Tibial artery (tissue), 4 donors: Measurements from ENCODE around the gene KIRREL3.

Source experiments
- DNase-seq, 2 donors: peaks; one replicate each; pipeline ENCODE4 v3.0.0-alpha.2; 2019
- H3K27ac ChIP-seq, 2 donors: fragments of 200-600 bp; sonication (generic) in 1 of 2; 1 replicate in 1 of 2; 2 replicates in 1 of 2; pipeline ENCODE4 v1.5.1; 2018 to 2019; ENCODE audit warnings: mild to moderate bottlenecking in 1 of 2
- H3K27me3 ChIP-seq, 2 donors: fragments of 200-600 bp; sonication (generic) in 1 of 2; one replicate each; pipeline versions ENCODE4 v1.5.1 to v1.6.0; 2016 to 2019
- H3K36me3 ChIP-seq, 3 donors: fragments of 200-600 bp; sonication (generic) in 2 of 3; one replicate each; pipeline ENCODE4 v1.5.1; 2016 to 2019; ENCODE audit warnings: mild to moderate bottlenecking in 2 of 3
- H3K4me1 ChIP-seq, 4 donors: fragments of 200-600 bp; sonication (generic) in 2 of 4; 1 replicate in 3 of 4; 2 replicates in 1 of 4; pipeline ENCODE4 v1.5.1; 2016 to 2019
- H3K4me3 ChIP-seq, 2 donors: fragments of 200-600 bp; sonication (generic) in 1 of 2; 1 replicate in 1 of 2; 2 replicates in 1 of 2; pipeline ENCODE4 v1.5.1; 2018 to 2019; ENCODE audit warnings: mild to moderate bottlenecking in 2 of 2
- H3K9me3 ChIP-seq, 3 donors: fragments of 200-600 bp; sonication (generic) in 1 of 3; one replicate each; pipeline ENCODE4 v1.5.1; 2016 to 2019
- intact Hi-C: fragments of 100-400 bp; cut with DNase I; formaldehyde crosslinking; loops from one replicate; pipeline ENCODE4 v1.15.0; 2023; ENCODE audit warnings: low total_unique reads
- TF ChIP-seq, protein P1 (sequence below), 2 experiments: fragments of 200-600 bp in 1 of 2; fragments of 450-650 bp in 1 of 2; IDR thresholded peaks; one replicate each; pipeline ENCODE4 v1.5.1; 2017 to 2019; ENCODE audit warnings: antibody characterized with exemption in 2 of 2, mild to moderate bottlenecking in 1 of 2, moderate library complexity in 1 of 2

Gene KIRREL3

DNA sequence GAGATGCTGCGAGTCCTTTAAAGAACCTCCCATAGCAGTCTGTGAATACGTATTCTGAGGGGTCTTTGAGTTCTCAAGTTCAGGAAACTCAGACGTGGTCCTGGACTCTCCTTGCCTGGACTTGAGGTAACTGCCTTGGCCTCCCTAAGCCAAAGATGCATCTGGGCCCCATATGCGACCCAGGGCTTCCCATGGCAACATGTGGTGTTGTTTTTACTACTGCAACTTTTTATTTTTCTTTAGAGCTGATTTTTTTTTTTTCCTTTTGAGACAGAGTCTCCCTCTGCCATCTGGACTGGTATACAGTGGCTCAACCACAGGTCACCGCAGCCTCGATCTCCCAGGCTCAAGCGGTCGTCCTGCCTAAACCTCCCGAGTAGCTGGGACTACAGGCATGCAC, 324.0 kb downstream of the KIRREL3 start:
- no peaks in the 10 kb centered on the region for H3K9me3 ChIP-seq
- no peak overlapping the region for H3K27ac ChIP-seq
- TF ChIP-seq, protein P1, sequence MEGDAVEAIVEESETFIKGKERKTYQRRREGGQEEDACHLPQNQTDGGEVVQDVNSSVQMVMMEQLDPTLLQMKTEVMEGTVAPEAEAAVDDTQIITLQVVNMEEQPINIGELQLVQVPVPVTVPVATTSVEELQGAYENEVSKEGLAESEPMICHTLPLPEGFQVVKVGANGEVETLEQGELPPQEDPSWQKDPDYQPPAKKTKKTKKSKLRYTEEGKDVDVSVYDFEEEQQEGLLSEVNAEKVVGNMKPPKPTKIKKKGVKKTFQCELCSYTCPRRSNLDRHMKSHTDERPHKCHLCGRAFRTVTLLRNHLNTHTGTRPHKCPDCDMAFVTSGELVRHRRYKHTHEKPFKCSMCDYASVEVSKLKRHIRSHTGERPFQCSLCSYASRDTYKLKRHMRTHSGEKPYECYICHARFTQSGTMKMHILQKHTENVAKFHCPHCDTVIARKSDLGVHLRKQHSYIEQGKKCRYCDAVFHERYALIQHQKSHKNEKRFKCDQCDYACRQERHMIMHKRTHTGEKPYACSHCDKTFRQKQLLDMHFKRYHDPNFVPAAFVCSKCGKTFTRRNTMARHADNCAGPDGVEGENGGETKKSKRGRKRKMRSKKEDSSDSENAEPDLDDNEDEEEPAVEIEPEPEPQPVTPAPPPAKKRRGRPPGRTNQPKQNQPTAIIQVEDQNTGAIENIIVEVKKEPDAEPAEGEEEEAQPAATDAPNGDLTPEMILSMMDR (IDR thresholded peaks at IDR 0.05): no peak
- no peaks in the 10 kb centered on the region for H3K4me1 ChIP-seq
- H3K4me3 ChIP-seq: no peak overlapping the region
- DNase-seq: no peak
- H3K36me3 ChIP-seq: no peaks in the 10 kb centered on the region
- intact Hi-C loops: no loop called here
- H3K27me3 ChIP-seq: no peaks in the 10 kb centered on the region

DNA sequence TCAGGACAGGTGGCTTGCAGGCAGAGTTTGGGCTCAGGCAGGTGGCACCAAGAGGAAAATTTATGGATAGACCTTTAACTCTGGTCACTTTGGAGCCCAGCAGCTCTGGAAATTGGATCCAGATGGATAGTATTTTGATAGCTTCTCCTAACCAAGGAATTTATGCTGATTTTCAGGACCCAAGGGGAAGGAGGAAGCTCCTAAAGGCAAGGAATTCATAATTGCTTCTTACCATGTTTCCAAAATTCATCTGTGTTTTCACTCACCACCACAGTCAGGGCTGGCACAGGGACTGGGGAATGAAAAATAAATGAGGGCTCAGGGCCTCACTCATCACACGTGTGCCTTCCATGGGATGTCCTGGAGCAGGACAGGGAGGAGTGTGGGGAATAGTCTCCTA, 327.3 kb downstream of the KIRREL3 start:
- Histone ChIP-seq H3K36me3 (no peaks in the 10 kb centered on the region), H3K9me3 (no peaks in the 10 kb centered on the region), H3K27ac (no peak overlapping the region), H3K4me3 (no peak overlapping the region), H3K27me3 (no peaks in the 10 kb centered on the region), H3K4me1 (no peaks in the 10 kb centered on the region)
- intact Hi-C loops: no loop called here
- DNase-seq: no peak
- TF ChIP-seq, protein P1 (IDR thresholded peaks at IDR 0.05): no peak

GRCh38 chr11:126669416-126669815, 331.2 kb downstream of the KIRREL3 start:
- no peaks in the 10 kb centered on the region for H3K27me3 ChIP-seq
- no peaks in the 10 kb centered on the region for H3K36me3 ChIP-seq
- TF ChIP-seq, protein P1 (IDR thresholded peaks at IDR 0.05): no peak
- H3K4me1 ChIP-seq: no peaks in the 10 kb centered on the region
- no peaks in the 10 kb centered on the region for H3K9me3 ChIP-seq
- no peak for DNase-seq
- intact Hi-C loops: no loop called here
- H3K27ac ChIP-seq: no peak overlapping the region
- no peak overlapping the region for H3K4me3 ChIP-seq

- TF ChIP-seq, protein P1 (IDR thresholded peaks at IDR 0.05): no peak
- H3K27me3 ChIP-seq: no peaks in the 10 kb centered on the region
- intact Hi-C loops: no loop called here
- no peaks in the 10 kb centered on the region for H3K36me3 ChIP-seq
- H3K4me3 ChIP-seq: no peak overlapping the region
- no peak for DNase-seq
- H3K9me3 ChIP-seq: no peaks in the 10 kb centered on the region
- H3K27ac ChIP-seq: no peak overlapping the region
- no peaks in the 10 kb centered on the region for H3K4me1 ChIP-seq
Measured at GRCh38 chr11:126664643-126665042, 335.9 kb downstream of the KIRREL3 start.

- no peak for DNase-seq
- TF ChIP-seq, protein P1 (IDR thresholded peaks at IDR 0.05): no peak
- intact Hi-C loops: no loop called here
- Histone ChIP-seq H3K4me1 (no peaks in the 10 kb centered on the region), H3K27ac (no peak overlapping the region), H3K4me3 (no peak overlapping the region), H3K27me3 (no peaks in the 10 kb centered on the region), H3K9me3 (no peaks in the 10 kb centered on the region), H3K36me3 (no peaks in the 10 kb centered on the region)
Measured at GRCh38 chr11:126663749-126664592, 336.6 kb downstream of the KIRREL3 start.
